Trophoblast cell (in vitro differentiated cells and primary cell): ENCODE results near the gene CD79A.

Experiments
- DNase-seq, 2 donors: peaks; one replicate each; pipeline ENCODE4 v3.0.0-alpha.2; 2016
- H2AFZ ChIP-seq: 2 replicates; pipeline ENCODE4 v1.6.1; 2013; ENCODE audit warnings: low read length, moderate library complexity, mild to moderate bottlenecking; ENCODE audit not compliant: insufficient read depth, poor library complexity
- H2AK5ac ChIP-seq: 2 replicates; pipeline ENCODE4 v1.6.1; 2013; ENCODE audit warnings: mild to moderate bottlenecking, low read length
- H2BK120ac ChIP-seq: 2 replicates; pipeline ENCODE4 v1.6.1; 2013; ENCODE audit warnings: low read length, mild to moderate bottlenecking, moderate library complexity; ENCODE audit not compliant: insufficient read depth, poor library complexity
- H2BK12ac ChIP-seq: 2 replicates; pipeline ENCODE4 v1.6.1; 2013; ENCODE audit warnings: mild to moderate bottlenecking, low read length, moderate library complexity
- H2BK5ac ChIP-seq: 2 replicates; pipeline ENCODE4 v1.6.1; 2013; ENCODE audit warnings: low read length, low read depth, moderate library complexity, mild to moderate bottlenecking; ENCODE audit not compliant: poor library complexity
- H3K14ac ChIP-seq: 2 replicates; pipeline ENCODE4 v1.6.1; 2013; ENCODE audit warnings: mild to moderate bottlenecking, low read length
- H3K18ac ChIP-seq: 2 replicates; pipeline ENCODE4 v1.6.1; 2013; ENCODE audit warnings: mild to moderate bottlenecking, low read length
- H3K23ac ChIP-seq: 2 replicates; pipeline ENCODE4 v1.6.1; 2013; ENCODE audit warnings: low read length
- H3K27ac ChIP-seq: 2 replicates; pipeline ENCODE4 v1.5.1; 2013; ENCODE audit warnings: low read depth, mild to moderate bottlenecking, inconsistent platforms, low read length, moderate library complexity
- H3K27me3 ChIP-seq: 2 replicates; pipeline ENCODE4 v1.6.1; 2013; ENCODE audit warnings: inconsistent platforms, mild to moderate bottlenecking, low read length, moderate library complexity; ENCODE audit not compliant: insufficient read depth
- H3K36me3 ChIP-seq, 2 experiments: 1 replicate in 1 of 2; 2 replicates in 1 of 2; pipeline ENCODE4 v1.6.1; 2013; ENCODE audit warnings: low read length in 2 of 2, mild to moderate bottlenecking in 2 of 2, moderate library complexity in 1 of 2; ENCODE audit not compliant: insufficient read depth in 2 of 2, control insufficient read depth in 1 of 2
- H3K4ac ChIP-seq: 2 replicates; pipeline ENCODE4 v1.6.1; 2013; ENCODE audit warnings: low read depth, mild to moderate bottlenecking, low read length, moderate library complexity
- H3K4me1 ChIP-seq, 2 experiments: 1 replicate in 1 of 2; 2 replicates in 1 of 2; pipeline ENCODE4 v1.6.1; 2013; ENCODE audit warnings: low read length in 2 of 2, mild to moderate bottlenecking in 2 of 2, moderate library complexity in 1 of 2; ENCODE audit not compliant: insufficient read depth in 2 of 2, control insufficient read depth in 1 of 2
- H3K4me2 ChIP-seq: 2 replicates; pipeline ENCODE4 v1.6.1; 2013; ENCODE audit warnings: inconsistent platforms, mild to moderate bottlenecking, low read length, moderate library complexity
- H3K4me3 ChIP-seq: 2 replicates; pipeline ENCODE4 v1.5.1; 2013; ENCODE audit warnings: mild to moderate bottlenecking, low read depth, low read length, inconsistent platforms
- H3K79me1 ChIP-seq: one replicate; pipeline ENCODE4 v1.6.1; 2013; ENCODE audit warnings: low read length
- H3K79me2 ChIP-seq: 2 replicates; pipeline ENCODE4 v1.6.1; 2013; ENCODE audit warnings: low read length, mild to moderate bottlenecking; ENCODE audit not compliant: control insufficient read depth, insufficient read depth, poor library complexity
- H3K9ac ChIP-seq: 2 replicates; pipeline ENCODE4 v1.6.1; 2013; ENCODE audit warnings: mild to moderate bottlenecking, low read length
- H3K9me3 ChIP-seq: 2 replicates; pipeline ENCODE4 v1.6.1; 2013; ENCODE audit warnings: low read depth, mild to moderate bottlenecking, control low read depth, inconsistent platforms, low read length; ENCODE audit not compliant: insufficient read depth
- H4K12ac ChIP-seq: 2 replicates; pipeline ENCODE4 v1.6.1; 2013; ENCODE audit warnings: low read depth, mild to moderate bottlenecking, low read length, moderate library complexity
- H4K8ac ChIP-seq: 2 replicates; pipeline ENCODE4 v1.6.1; 2013; ENCODE audit warnings: low read depth, mild to moderate bottlenecking, low read length, moderate library complexity
- H4K91ac ChIP-seq: one replicate; pipeline ENCODE4 v1.6.1; 2013; ENCODE audit warnings: low read depth, mild to moderate bottlenecking, low read length, moderate library complexity
- WGBS: extraction: QIAGEN DNeasy Blood & Tissue Kit; methylation state at CpG from one replicate; pipeline ENCODE4 v1.1.7; 2013; ENCODE audit warnings: missing lambda C conversion rate; ENCODE audit not compliant: insufficient read length, insufficient coverage; ENCODE audit errors: extremely low coverage; 5-methylcytosine and 5-hydroxymethylcytosine counted together

Gene CD79A

DNA sequence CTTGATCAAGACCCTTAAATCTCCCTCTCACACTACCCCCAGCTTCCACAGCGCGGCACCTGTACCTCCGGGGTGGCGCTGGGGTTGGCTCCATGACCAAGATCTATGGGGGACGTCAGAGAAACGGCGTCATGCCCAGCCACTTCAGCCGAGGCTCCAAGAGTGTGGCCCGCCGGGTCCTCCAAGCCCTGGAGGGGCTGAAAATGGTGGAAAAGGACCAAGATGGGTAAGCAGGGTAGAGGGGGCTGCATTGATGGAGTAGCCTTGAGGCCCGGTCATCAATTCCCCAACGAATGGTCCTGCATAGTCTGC is 8.1 kb upstream of the CD79A start:
- H3K23ac ChIP-seq, result no peak overlapping the region
- no peak overlapping the region for H4K8ac ChIP-seq
- H3K36me3 ChIP-seq, result peaks cover 71 to 79% of the 10 kb centered on the region in 2 experiments
- DNase-seq, result no peak
- no peak overlapping the region for H2AK5ac ChIP-seq
- no peak overlapping the region for H3K4me3 ChIP-seq
- no peak overlapping the region for H3K18ac ChIP-seq
- H3K79me2 ChIP-seq, result no peaks in the 10 kb centered on the region
- H2AFZ ChIP-seq, result no peak overlapping the region
- H3K4me1 ChIP-seq, result peaks cover 0 to 3% of the 10 kb centered on the region in 2 experiments
- H2BK12ac ChIP-seq, result no peak overlapping the region
- no peak overlapping the region for H4K91ac ChIP-seq
- H3K9ac ChIP-seq, result no peak overlapping the region
- H3K9me3 ChIP-seq, result no peaks in the 10 kb centered on the region
- H3K27ac ChIP-seq, result no peak overlapping the region
- no peaks in the 10 kb centered on the region for H3K27me3 ChIP-seq
- no peak overlapping the region for H2BK5ac ChIP-seq
- no peaks in the 10 kb centered on the region for H3K79me1 ChIP-seq
- no peak overlapping the region for H3K14ac ChIP-seq
- H2BK120ac ChIP-seq, result no peak overlapping the region
- no peak overlapping the region for H3K4ac ChIP-seq
- H3K4me2 ChIP-seq, result no peak overlapping the region
- no CpG with 5 or more reads among the region's 12 CpGs for WGBS
- no peak overlapping the region for H4K12ac ChIP-seq

- H2BK120ac ChIP-seq, result no peak overlapping the region
- peak overlapping the region; percentile 16 for H4K12ac ChIP-seq
- no peak overlapping the region for H2AFZ ChIP-seq
- no peak overlapping the region for H3K4me3 ChIP-seq
- H3K27me3 ChIP-seq, result no peaks in the 10 kb centered on the region
- no peak overlapping the region for H3K4ac ChIP-seq
- H3K9me3 ChIP-seq, result no peaks in the 10 kb centered on the region
- no peak overlapping the region for H3K23ac ChIP-seq
- H2BK12ac ChIP-seq, result no peak overlapping the region
- WGBS, result no CpG with 5 or more reads among the region's 13 CpGs
- H3K4me1 ChIP-seq, result peaks cover 0 to 2% of the 10 kb centered on the region in 2 experiments
- H4K8ac ChIP-seq, result no peak overlapping the region
- no peak overlapping the region for H3K14ac ChIP-seq
- H3K79me2 ChIP-seq, result no peaks in the 10 kb centered on the region
- H3K4me2 ChIP-seq, result no peak overlapping the region
- no peak overlapping the region for H3K9ac ChIP-seq
- no peak overlapping the region for H3K18ac ChIP-seq
- peaks cover 66 to 74% of the 10 kb centered on the region in 2 experiments for H3K36me3 ChIP-seq
- H3K27ac ChIP-seq, result no peak overlapping the region
- H2AK5ac ChIP-seq, result no peak overlapping the region
- H2BK5ac ChIP-seq, result no peak overlapping the region
- DNase-seq, result no peak
- H3K79me1 ChIP-seq, result no peaks in the 10 kb centered on the region
- H4K91ac ChIP-seq, result no peak overlapping the region
These were observed 7.6 kb upstream of the CD79A start for GRCh38 chr19:41869374-41869955.

DNA sequence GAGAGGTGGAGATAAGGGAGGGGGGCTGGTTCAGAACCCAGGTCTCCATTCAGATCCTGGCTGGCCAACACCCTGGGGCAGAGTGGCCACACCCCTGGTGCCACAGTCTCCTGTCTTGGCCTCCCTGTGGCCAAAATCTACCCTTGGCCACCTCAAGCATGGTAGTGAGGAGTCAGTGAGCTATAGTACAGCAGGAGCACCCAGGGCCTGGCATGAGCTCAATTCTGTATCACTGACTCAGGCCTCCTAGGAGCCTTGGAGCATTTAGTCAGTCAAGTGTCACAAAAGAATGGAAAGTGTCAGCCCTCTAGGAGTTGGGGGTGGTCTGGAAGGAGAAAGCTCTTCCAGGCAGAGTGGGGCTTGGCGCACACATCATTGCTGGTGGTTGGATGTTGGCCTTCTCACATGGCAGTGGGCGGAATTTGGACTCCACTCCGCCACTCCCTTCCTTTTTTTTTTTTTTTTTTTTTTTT is 6.6 kb upstream of the CD79A start:
- Histone ChIP-seq H3K27ac (no peak overlapping the region), H4K8ac (no peak overlapping the region), H2BK120ac (no peak overlapping the region), H3K4ac (no peak overlapping the region), H3K23ac (no peak overlapping the region), H4K12ac (no peak overlapping the region), H3K79me2 (no peaks in the 10 kb centered on the region), H3K4me2 (no peak overlapping the region), H2BK5ac (no peak overlapping the region), H3K9me3 (no peaks in the 10 kb centered on the region), H3K9ac (no peak overlapping the region), H2AFZ (no peak overlapping the region), H3K18ac (no peak overlapping the region), H3K4me1 (no peaks in the 10 kb centered on the region), H3K36me3 (peaks cover 59 to 64% of the 10 kb centered on the region in 2 experiments), H3K27me3 (no peaks in the 10 kb centered on the region), H3K79me1 (no peaks in the 10 kb centered on the region), H2BK12ac (no peak overlapping the region), H4K91ac (no peak overlapping the region), H3K14ac (no peak overlapping the region), H3K4me3 (no peak overlapping the region), H2AK5ac (no peak overlapping the region)
- WGBS, result no CpG with 5 or more reads among the region's 3 CpGs
- DNase-seq, result no peak

DNA sequence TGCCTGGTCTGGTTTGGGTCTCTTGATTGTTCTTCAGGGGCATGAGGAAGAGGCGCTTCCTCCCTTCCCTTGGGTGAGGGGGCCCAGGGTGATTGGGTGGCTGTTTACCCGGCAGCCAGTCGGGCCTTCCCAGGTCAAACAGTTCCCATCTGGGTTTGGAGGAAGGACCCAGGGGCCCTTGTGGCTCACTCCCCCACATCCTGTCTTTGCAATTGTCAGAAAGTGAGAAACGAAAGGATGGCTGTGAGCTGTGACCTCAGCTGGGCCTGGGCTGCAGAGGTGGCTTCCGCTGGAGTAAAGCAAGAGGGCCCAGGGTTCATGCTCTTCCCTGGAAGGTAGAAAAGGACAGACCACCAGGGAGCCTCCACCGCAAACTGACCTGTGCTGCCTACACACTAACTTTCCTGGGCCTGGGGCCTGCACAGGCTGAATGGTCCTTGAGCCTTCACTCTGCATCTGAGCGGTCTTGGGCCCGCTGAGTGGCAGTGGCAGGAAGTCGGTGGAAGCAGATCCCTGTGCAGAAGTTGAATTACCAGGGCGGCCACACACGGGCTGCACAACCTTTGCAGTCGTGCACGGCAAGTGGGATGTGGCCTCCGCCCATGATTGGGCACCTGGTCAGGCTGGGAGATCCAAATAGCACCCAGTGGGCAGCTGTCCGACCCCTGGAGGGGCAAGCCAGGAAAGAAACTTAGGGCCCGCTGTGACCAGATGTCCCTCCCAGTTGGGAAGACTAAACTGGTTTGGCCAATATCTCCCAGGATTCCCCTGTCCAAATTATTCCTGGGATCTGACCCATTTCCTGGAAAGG is 5.3 kb upstream of the CD79A start:
- H3K4ac ChIP-seq, result no peak overlapping the region
- H3K14ac ChIP-seq, result no peak overlapping the region
- H3K18ac ChIP-seq, result no peak overlapping the region
- no peak overlapping the region for H3K4me2 ChIP-seq
- no peak overlapping the region for H4K8ac ChIP-seq
- no peak overlapping the region for H2BK12ac ChIP-seq
- H3K36me3 ChIP-seq, result peaks cover 51 to 55% of the 10 kb centered on the region in 2 experiments
- no peak overlapping the region for H4K12ac ChIP-seq
- no peak for DNase-seq
- no peak overlapping the region for H2AFZ ChIP-seq
- H2AK5ac ChIP-seq, result no peak overlapping the region
- no peaks in the 10 kb centered on the region for H3K4me1 ChIP-seq
- no peak overlapping the region for H3K9ac ChIP-seq
- no peaks in the 10 kb centered on the region for H3K27me3 ChIP-seq
- H3K79me1 ChIP-seq, result no peaks in the 10 kb centered on the region
- H3K4me3 ChIP-seq, result no peak overlapping the region
- H2BK5ac ChIP-seq, result no peak overlapping the region
- H3K79me2 ChIP-seq, result no peaks in the 10 kb centered on the region
- no peak overlapping the region for H4K91ac ChIP-seq
- H2BK120ac ChIP-seq, result no peak overlapping the region
- H3K27ac ChIP-seq, result no peak overlapping the region
- no CpG with 5 or more reads among the region's 16 CpGs for WGBS
- H3K9me3 ChIP-seq, result no peaks in the 10 kb centered on the region
- no peak overlapping the region for H3K23ac ChIP-seq
